ENCODE data around the gene FXYD2. TPM values are rescaled to one million over a fixed set of nuclear protein-coding genes. Genes with fewer than 3 reads are reported as not detected.
"Not testable (repeated sequence)": the region's sequence is repeated elsewhere in the genome, so short reads cannot be mapped to it uniquely, and the experiment has no call there.

Gene FXYD2
- total and polyA plus RNA-seq, 5 experiments from 2014 or later: 11.9 to 61.6 (median 14.4) TPM

DNA sequence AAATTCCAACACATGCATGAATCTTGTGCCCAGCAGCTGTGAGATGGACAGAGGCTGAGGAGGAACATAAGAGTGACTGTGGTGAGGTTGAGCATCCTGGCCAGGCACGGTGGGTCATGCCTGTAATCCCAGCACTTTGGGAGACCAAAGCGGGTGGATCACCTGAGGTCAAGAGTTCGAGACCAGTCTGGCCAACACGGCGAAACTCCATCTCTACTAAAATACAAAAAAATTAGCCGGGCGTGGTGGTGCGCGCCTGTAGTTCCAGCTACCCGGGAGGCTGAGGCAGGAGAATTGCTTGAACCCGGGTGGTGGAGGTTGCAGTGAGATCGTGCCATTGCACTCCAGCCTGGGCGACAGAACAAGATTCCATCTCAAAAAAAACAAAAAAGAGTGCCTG lies 41.0 kb upstream of the FXYD2 start:
- H3K27me3 Mint-ChIP-seq, H3K9me3 Mint-ChIP-seq, H3K4me1 Mint-ChIP-seq, ATAC-seq, H3K36me3 Mint-ChIP-seq, H3K27ac Mint-ChIP-seq, POLR2A ChIA-PET, H3K4me3 Mint-ChIP-seq: not testable (repeated sequence)
- DNase-seq: peak in 1 of 10 donors; percentile 10

DNA sequence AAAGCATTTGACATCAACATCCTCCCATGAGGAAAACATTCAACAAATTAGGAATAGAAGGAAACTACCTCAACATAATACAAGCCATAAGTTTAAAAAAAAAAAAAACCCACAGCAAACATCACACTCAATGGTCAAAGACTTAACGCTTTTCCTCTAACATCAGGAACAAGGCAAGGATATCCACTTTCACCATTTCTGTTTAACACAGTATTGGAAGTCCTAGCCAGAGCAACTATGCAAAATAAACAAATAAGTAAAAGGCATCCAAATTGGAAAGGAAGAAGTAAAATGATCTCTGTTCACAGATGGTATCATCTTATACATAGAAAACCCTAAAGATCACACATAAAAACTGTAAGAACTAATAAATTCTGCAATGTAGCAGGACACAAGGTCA lies 38.8 kb upstream of the FXYD2 start:
- ATAC-seq (no peak), DNase-seq (no peak)
- no peak overlapping the region for H3K4me3 Mint-ChIP-seq
- peaks cover 0 to 5% (median 0%) of the 10 kb centered on the region in 5 donors for H3K27me3 Mint-ChIP-seq
- H3K27ac Mint-ChIP-seq: peak overlapping the region in 1 of 10 donors; percentile 4
- H3K4me1 Mint-ChIP-seq: peaks cover 2 to 6% (median 3%) of the 10 kb centered on the region in 4 donors
- POLR2A ChIA-PET: no interaction called here
- no peaks in the 10 kb centered on the region for H3K9me3 Mint-ChIP-seq
- no peaks in the 10 kb centered on the region for H3K36me3 Mint-ChIP-seq

- DNase-seq: no peak
- POLR2A ChIA-PET: no interaction called here
- H3K4me1 Mint-ChIP-seq: peaks cover 2 to 6% (median 3%) of the 10 kb centered on the region in 4 donors
- ATAC-seq: no peak
- peak overlapping the region in 1 of 10 donors; percentile 62 for H3K27ac Mint-ChIP-seq
- no peaks in the 10 kb centered on the region for H3K9me3 Mint-ChIP-seq
- H3K27me3 Mint-ChIP-seq: peaks cover 0 to 5% (median 0%) of the 10 kb centered on the region in 5 donors
- H3K4me3 Mint-ChIP-seq: no peak overlapping the region
- no peaks in the 10 kb centered on the region for H3K36me3 Mint-ChIP-seq
These were observed 38.2 kb upstream of the FXYD2 start for GRCh38 chr11:117862753-117863152.

DNA sequence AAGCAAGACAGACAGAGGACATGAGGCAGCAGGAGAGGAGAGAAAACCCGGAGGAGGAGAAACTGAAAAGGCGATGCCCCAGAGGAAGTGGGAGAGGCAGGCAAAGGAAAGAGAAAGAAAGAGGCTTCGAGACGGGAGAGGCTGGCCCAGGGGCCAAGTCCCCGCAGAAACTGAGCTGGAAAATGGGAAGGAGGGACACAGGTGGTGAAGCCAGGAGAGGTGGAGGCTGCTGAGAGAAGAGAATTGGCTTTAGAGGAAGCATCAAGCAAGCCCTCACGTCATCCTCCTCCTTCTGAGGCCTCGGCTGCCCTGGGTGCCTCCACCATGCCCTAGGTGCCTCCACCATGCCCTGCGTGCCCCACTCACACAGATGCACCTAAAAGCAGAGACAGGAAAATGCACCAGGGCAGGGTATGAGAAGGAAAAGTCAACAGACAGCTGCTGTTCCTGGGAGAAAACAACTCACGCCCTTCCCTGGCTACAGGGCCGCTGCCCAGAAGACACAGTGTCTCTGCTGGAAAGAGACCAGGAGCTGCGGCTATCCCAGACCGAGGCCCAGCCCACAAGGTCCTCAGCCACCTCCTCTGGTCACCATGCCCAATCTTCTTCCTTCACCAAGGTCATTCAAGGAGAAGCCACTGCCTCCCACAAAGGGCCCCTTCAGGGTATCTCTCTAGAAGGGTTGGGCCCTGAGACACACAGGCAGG lies 37.6 kb upstream of the FXYD2 start:
- POLR2A ChIA-PET: no interaction called here
- no peak overlapping the region for H3K4me3 Mint-ChIP-seq
- no peaks in the 10 kb centered on the region for H3K9me3 Mint-ChIP-seq
- DNase-seq (no peak), ATAC-seq (no peak)
- H3K27ac Mint-ChIP-seq: peak overlapping the region in 3 of 10 donors; percentile 62 to 88 (median 87)
- peaks cover 0 to 6% (median 0%) of the 10 kb centered on the region in 5 donors for H3K27me3 Mint-ChIP-seq
- H3K36me3 Mint-ChIP-seq: no peaks in the 10 kb centered on the region
- peaks cover 2 to 6% (median 3%) of the 10 kb centered on the region in 4 donors for H3K4me1 Mint-ChIP-seq

GRCh38 chr11:117861151-117862018 lies 36.8 kb upstream of the FXYD2 start:
- POLR2A ChIA-PET: no interaction called here
- ATAC-seq (no peak), DNase-seq (peak in 1 of 10 donors; percentile 12)
- H3K4me1 Mint-ChIP-seq: peaks cover 2 to 6% (median 3%) of the 10 kb centered on the region in 4 donors
- H3K27me3 Mint-ChIP-seq: peaks cover 0 to 8% (median 2%) of the 10 kb centered on the region in 5 donors
- no peaks in the 10 kb centered on the region for H3K9me3 Mint-ChIP-seq
- H3K27ac Mint-ChIP-seq: peak overlapping the region in 1 of 10 donors; percentile 87
- no peak overlapping the region for H3K4me3 Mint-ChIP-seq
- H3K36me3 Mint-ChIP-seq: no peaks in the 10 kb centered on the region

- Mint-ChIP-seq H3K4me3 (no peak overlapping the region), H3K4me1 (peaks cover 2 to 6% (median 3%) of the 10 kb centered on the region in 4 donors), H3K27ac (peak overlapping the region in 1 of 10 donors; percentile 60), H3K9me3 (no peaks in the 10 kb centered on the region), H3K36me3 (no peaks in the 10 kb centered on the region), H3K27me3 (peaks cover 0 to 8% (median 3%) of the 10 kb centered on the region in 5 donors)
- ATAC-seq (no peak), DNase-seq (no peak)
- POLR2A ChIA-PET: no interaction called here
These were observed 35.6 kb upstream of the FXYD2 start for GRCh38 chr11:117860139-117860538.

- Mint-ChIP-seq H3K36me3 (no peaks in the 10 kb centered on the region), H3K4me3 (no peak overlapping the region), H3K4me1 (peaks cover 2 to 6% (median 4%) of the 10 kb centered on the region in 4 donors), H3K27me3 (peaks cover 0 to 8% (median 3%) of the 10 kb centered on the region in 5 donors), H3K27ac (peak overlapping the region in 1 of 10 donors; percentile 60), H3K9me3 (no peaks in the 10 kb centered on the region)
- ATAC-seq (no peak), DNase-seq (no peak)
- POLR2A ChIA-PET: no interaction called here
These were observed 35.1 kb upstream of the FXYD2 start for GRCh38 chr11:117859488-117860112.

- H3K27ac Mint-ChIP-seq: peak overlapping the region in 1 of 10 donors; percentile 66
- ATAC-seq (no peak), DNase-seq (no peak)
- no peak overlapping the region for H3K4me3 Mint-ChIP-seq
- H3K27me3 Mint-ChIP-seq: peaks cover 0 to 8% (median 4%) of the 10 kb centered on the region in 5 donors
- POLR2A ChIA-PET: no interaction called here
- H3K36me3 Mint-ChIP-seq: no peaks in the 10 kb centered on the region
- H3K4me1 Mint-ChIP-seq: peaks cover 2 to 6% (median 4%) of the 10 kb centered on the region in 4 donors
- no peaks in the 10 kb centered on the region for H3K9me3 Mint-ChIP-seq
These were observed 34.5 kb upstream of the FXYD2 start for GRCh38 chr11:117859061-117859460.

DNA sequence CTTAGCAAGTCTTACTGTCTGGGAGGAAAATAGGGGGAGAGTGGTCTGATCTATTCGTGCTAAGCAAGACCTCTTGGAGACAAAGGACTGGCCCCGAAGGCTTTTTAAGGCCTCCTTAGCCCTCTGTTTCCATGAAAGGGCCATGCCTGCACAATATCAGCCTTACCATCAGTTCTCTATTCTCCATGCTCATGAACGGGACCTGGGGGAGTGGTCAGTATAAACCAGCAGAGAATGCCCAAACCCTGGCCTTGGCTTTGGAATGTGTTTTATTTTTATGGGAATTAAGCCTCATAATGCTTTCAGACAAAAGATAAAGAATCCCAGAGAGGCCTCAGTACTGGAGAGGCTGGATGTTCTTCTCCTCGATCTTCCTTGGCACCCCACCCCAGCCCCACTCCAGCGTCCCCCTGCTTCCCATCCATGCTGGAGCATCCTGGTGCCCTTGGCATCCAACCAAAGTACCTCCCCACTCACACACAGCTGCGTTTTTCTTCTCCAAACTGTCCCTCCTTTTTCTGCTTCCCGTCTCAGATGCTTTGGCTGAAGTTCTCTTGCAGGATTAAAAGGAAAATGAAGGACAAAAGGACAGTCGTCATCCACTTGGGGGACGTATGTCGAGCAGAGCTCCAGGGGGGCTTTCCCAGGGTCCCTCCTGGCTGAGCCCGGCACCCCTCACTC lies 33.3 kb upstream of the FXYD2 start:
- no peak for DNase-seq
- no peak overlapping the region for H3K4me3 Mint-ChIP-seq
- peaks cover 0 to 5% (median 3%) of the 10 kb centered on the region in 9 donors for H3K9me3 Mint-ChIP-seq
- H3K27ac Mint-ChIP-seq: peak overlapping the region in 1 of 10 donors; percentile 66
- POLR2A ChIA-PET: no interaction called here
- peaks cover 2 to 6% (median 4%) of the 10 kb centered on the region in 4 donors for H3K4me1 Mint-ChIP-seq
- peaks cover 0 to 8% (median 4%) of the 10 kb centered on the region in 5 donors for H3K27me3 Mint-ChIP-seq
- no peak for ATAC-seq
- H3K36me3 Mint-ChIP-seq: peaks cover 0 to 3% (median 0%) of the 10 kb centered on the region in 3 donors

DNA sequence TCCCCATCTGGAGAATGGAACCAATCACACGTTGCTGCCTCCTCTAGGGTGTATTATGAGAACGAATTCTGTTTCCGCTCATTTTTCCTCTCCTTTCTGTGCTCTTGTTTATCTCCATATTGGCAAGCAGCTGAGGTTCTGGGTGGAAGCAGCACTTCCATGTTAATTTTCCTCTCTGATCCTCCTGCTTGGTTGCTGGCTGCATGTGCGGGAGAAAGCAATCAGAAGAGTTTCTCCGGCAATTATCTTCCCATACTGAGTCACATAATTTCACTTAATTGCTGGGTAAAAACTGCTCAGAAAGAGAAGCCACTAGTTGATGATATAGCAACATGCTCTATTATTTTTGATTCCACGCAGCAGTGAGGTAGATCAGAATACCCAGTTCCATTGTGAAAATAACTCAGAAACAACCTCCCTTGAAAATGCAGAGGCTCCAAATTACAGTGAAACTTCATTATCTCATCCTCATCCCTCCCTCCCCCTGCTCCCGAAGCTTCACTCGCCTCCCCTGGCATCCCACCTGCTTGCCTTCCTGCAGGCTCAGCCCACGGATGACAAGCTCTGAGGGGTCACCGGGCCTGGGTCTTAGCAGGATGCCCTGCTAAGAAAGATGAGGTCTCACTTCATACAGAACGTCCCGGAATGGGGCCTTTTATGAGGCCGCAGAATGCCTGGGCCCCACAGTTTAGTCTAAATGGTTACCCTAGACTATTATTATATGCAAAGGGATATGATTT lies 31.5 kb upstream of the FXYD2 start:
- H3K36me3 Mint-ChIP-seq: peaks cover 0 to 8% (median 3%) of the 10 kb centered on the region in 3 donors
- peaks cover 0 to 2% (median 0%) of the 10 kb centered on the region in 4 donors for H3K4me1 Mint-ChIP-seq
- H3K27me3 Mint-ChIP-seq: peaks cover 0 to 13% (median 4%) of the 10 kb centered on the region in 5 donors
- H3K4me3 Mint-ChIP-seq: no peak overlapping the region
- POLR2A ChIA-PET: no interaction called here
- no peak overlapping the region for H3K27ac Mint-ChIP-seq
- DNase-seq (peak in 1 of 10 donors; percentile 11), ATAC-seq (no peak)
- H3K9me3 Mint-ChIP-seq: peaks cover 3 to 13% (median 9%) of the 10 kb centered on the region in 9 donors

DNA sequence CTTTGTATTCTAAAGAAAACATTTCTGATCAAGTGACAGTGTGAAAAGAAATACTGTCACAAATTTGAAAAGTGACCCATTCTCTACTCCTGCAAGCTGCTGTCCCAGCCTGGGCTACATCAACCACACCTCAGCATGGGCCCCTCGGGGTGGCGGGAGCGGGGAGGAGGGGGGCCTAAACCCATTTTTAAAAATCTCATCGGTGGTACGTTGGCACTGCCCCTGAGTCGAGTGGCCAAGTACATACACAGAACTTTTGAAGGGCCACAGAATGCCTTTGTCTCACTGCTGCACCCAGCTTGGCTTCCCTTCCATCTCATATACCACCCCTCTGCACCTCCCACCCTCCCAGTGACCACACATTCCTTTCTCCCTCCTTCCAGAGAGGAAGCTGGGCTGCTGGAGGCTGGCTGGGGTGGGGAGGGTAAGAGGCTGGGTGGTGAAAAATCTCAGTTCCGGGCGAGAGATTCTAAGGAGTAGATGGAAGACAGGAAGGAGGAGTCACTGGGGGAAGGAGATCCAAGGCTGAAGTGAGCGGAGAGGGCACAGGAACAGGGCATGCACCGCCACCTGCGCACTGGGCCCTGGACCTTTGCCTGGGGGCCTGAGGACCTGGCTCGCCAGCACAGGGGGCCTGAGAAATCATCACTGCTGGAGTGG lies 30.8 kb upstream of the FXYD2 start:
- Mint-ChIP-seq H3K9me3 (peaks cover 3 to 13% (median 9%) of the 10 kb centered on the region in 9 donors), H3K4me1 (peaks cover 0 to 2% (median under 1%) of the 10 kb centered on the region in 4 donors), H3K27ac (no peak overlapping the region), H3K4me3 (no peak overlapping the region), H3K27me3 (peaks cover 0 to 13% (median 4%) of the 10 kb centered on the region in 5 donors), H3K36me3 (peaks cover 0 to 8% (median 3%) of the 10 kb centered on the region in 3 donors)
- POLR2A ChIA-PET: no interaction called here
- ATAC-seq (no peak), DNase-seq (no peak)
